Measurements from ENCODE around the gene CLEC5A. TPM values are rescaled to one million over a fixed set of nuclear protein-coding genes. Genes with fewer than 3 reads are reported as not detected.
A peak's percentile ranks its signal among the peaks of the same experiment; 100 is the strongest.

Gene CLEC5A
- total and polyA plus RNA-seq, 2 experiments from 2014 or later: not detected

GRCh38 chr7:141928845-141929195 lies 18.0 kb downstream of the CLEC5A start:
- no peaks in the 10 kb centered on the region for H3K27me3 ChIP-seq (replicated peaks; ENCODE audit: insufficient read depth)
- no peaks in the 10 kb centered on the region for H3K4me1 ChIP-seq (ENCODE audit: insufficient read depth)
- 43 to 53% methylated on average over 3 of the region's 3 CpGs for WGBS, 2 experiments (ENCODE audit: low coverage in 1 of 2, low lambda C conversion rate in 2 of 2, missing lambda C conversion rate in 2 of 2)
- H3K9me3 ChIP-seq (ENCODE audit: low read depth): no peaks in the 10 kb centered on the region
- no peak overlapping the region for H3K9ac ChIP-seq
- H4K20me1 ChIP-seq (ENCODE audit: insufficient read depth): no peaks in the 10 kb centered on the region
- H3K4me3 ChIP-seq: no peak overlapping the region
- no peak overlapping the region for H3K4me2 ChIP-seq (ENCODE audit: unreplicated experiment)
- TF ChIP-seq EZH2 (IDR thresholded peaks at IDR 0.05; ENCODE audit: insufficient read depth, poor library complexity, severe bottlenecking): no peak
- DNase-seq: no peak
- H3F3A ChIP-seq (ENCODE audit: insufficient read depth): no peaks in the 10 kb centered on the region
- no peak overlapping the region for H2AFZ ChIP-seq
- no peak overlapping the region for H3K27ac ChIP-seq
- no peaks in the 10 kb centered on the region for H3K9me2 ChIP-seq (ENCODE audit: insufficient read depth)
- no peaks in the 10 kb centered on the region for H3K79me2 ChIP-seq (ENCODE audit: insufficient read depth)
- H3K36me3 ChIP-seq (ENCODE audit: low read depth): no peaks in the 10 kb centered on the region
- in situ Hi-C loops (cut with MboI): no loop called here

- H3K79me2 ChIP-seq (ENCODE audit: insufficient read depth): no peaks in the 10 kb centered on the region
- TF ChIP-seq EZH2phosphoT487 (IDR thresholded peaks at IDR 0.05; ENCODE audit: insufficient read depth, low read depth) (no peak), EZH2 (IDR thresholded peaks at IDR 0.05; ENCODE audit: insufficient read depth, poor library complexity, severe bottlenecking) (no peak)
- in situ Hi-C loops (cut with MboI): no loop called here
- no peaks in the 10 kb centered on the region for H3K9me2 ChIP-seq (ENCODE audit: insufficient read depth)
- H3K4me3 ChIP-seq: no peak overlapping the region
- H2AFZ ChIP-seq: no peak overlapping the region
- no peaks in the 10 kb centered on the region for H3K36me3 ChIP-seq (ENCODE audit: low read depth)
- H3K9me3 ChIP-seq (ENCODE audit: low read depth): no peaks in the 10 kb centered on the region
- WGBS, 2 experiments (ENCODE audit: low coverage in 1 of 2, low lambda C conversion rate in 2 of 2, missing lambda C conversion rate in 2 of 2): 55 to 72% methylated on average over 2 of the region's 2 CpGs
- no peaks in the 10 kb centered on the region for H3F3A ChIP-seq (ENCODE audit: insufficient read depth)
- H3K27ac ChIP-seq: no peak overlapping the region
- no peaks in the 10 kb centered on the region for H4K20me1 ChIP-seq (ENCODE audit: insufficient read depth)
- H3K9ac ChIP-seq: no peak overlapping the region
- H3K4me1 ChIP-seq (ENCODE audit: insufficient read depth): no peaks in the 10 kb centered on the region
- DNase-seq: no peak
- H3K27me3 ChIP-seq (replicated peaks; ENCODE audit: insufficient read depth): no peaks in the 10 kb centered on the region
- H3K4me2 ChIP-seq (ENCODE audit: unreplicated experiment): no peak overlapping the region
These were observed 18.5 kb downstream of the CLEC5A start for GRCh38 chr7:141928146-141928844.

- Histone ChIP-seq H3K4me2 (ENCODE audit: unreplicated experiment) (no peak overlapping the region), H2AFZ (no peak overlapping the region), H3K36me3 (ENCODE audit: low read depth) (no peaks in the 10 kb centered on the region), H3K4me1 (ENCODE audit: insufficient read depth) (no peaks in the 10 kb centered on the region), H3K9me2 (ENCODE audit: insufficient read depth) (no peaks in the 10 kb centered on the region), H3K9me3 (ENCODE audit: low read depth) (no peaks in the 10 kb centered on the region), H3K27me3 (replicated peaks; ENCODE audit: insufficient read depth) (no peaks in the 10 kb centered on the region), H3K27ac (no peak overlapping the region), H3K9ac (no peak overlapping the region), H3F3A (ENCODE audit: insufficient read depth) (no peaks in the 10 kb centered on the region), H3K4me3 (no peak overlapping the region), H4K20me1 (ENCODE audit: insufficient read depth) (no peaks in the 10 kb centered on the region), H3K79me2 (ENCODE audit: insufficient read depth) (no peaks in the 10 kb centered on the region)
- in situ Hi-C loops (cut with MboI): no loop called here
- peak; percentile 29 for DNase-seq
- whole genome bisulfite sequencing, 2 experiments (ENCODE audit: low coverage in 1 of 2, low lambda C conversion rate in 2 of 2, missing lambda C conversion rate in 2 of 2): 5 to 9% methylated on average over 1 of the region's 1 CpG
- TF ChIP-seq EZH2phosphoT487 (IDR thresholded peaks at IDR 0.05; ENCODE audit: insufficient read depth, low read depth) (no peak), EZH2 (IDR thresholded peaks at IDR 0.05; ENCODE audit: insufficient read depth, poor library complexity, severe bottlenecking) (no peak)
These were observed 26.5 kb downstream of the CLEC5A start for GRCh38 chr7:141920281-141920680.

GRCh38 chr7:141916099-141916498 lies 30.7 kb downstream of the CLEC5A start, which contains the start of gene OR9A4:
Gene OR9A4 (plus strand): TSS chr7:141916399. CDS start chr7:141918876, 2,477 bp downstream.
- no peak for DNase-seq
- Histone ChIP-seq H3F3A (ENCODE audit: insufficient read depth) (no peaks in the 10 kb centered on the region), H3K9ac (no peak within 1 kb of the TSS), H3K4me2 (ENCODE audit: unreplicated experiment) (no peak within 1 kb of the TSS), H3K79me2 (ENCODE audit: insufficient read depth) (no peaks in the 10 kb centered on the region), H3K4me1 (ENCODE audit: insufficient read depth) (no peaks in the 10 kb centered on the region), H3K9me2 (ENCODE audit: insufficient read depth) (no peaks in the 10 kb centered on the region), H4K20me1 (ENCODE audit: insufficient read depth) (no peaks in the 10 kb centered on the region), H3K4me3 (no peak within 1 kb of the TSS), H2AFZ (no peak within 1 kb of the TSS), H3K9me3 (ENCODE audit: low read depth) (no peaks in the 10 kb centered on the region), H3K27me3 (replicated peaks; ENCODE audit: insufficient read depth) (no peaks in the 10 kb centered on the region), H3K27ac (no peak within 1 kb of the TSS), H3K36me3 (ENCODE audit: low read depth) (no peaks in the 10 kb centered on the region)
- in situ Hi-C loops (cut with MboI): no loop called here
- 25 to 27% methylated on average over 3 of the region's 3 CpGs for WGBS, 2 experiments (ENCODE audit: low coverage in 1 of 2, low lambda C conversion rate in 2 of 2, missing lambda C conversion rate in 2 of 2)
- TF ChIP-seq EZH2phosphoT487 (IDR thresholded peaks at IDR 0.05; ENCODE audit: insufficient read depth, low read depth): no peak
- no peak for TF ChIP-seq EZH2 (IDR thresholded peaks at IDR 0.05; ENCODE audit: insufficient read depth, poor library complexity, severe bottlenecking)
